Mesenchymal stem cell (in vitro differentiated cells and primary cell): ENCODE measurements around the gene SLC46A1.
A peak's percentile ranks its signal among the peaks of the same experiment; 100 is the strongest.

ENCODE experiments used
- DNase-seq: peaks from one replicate; pipeline ENCODE4 v3.0.0-alpha.2; 2013
- H2AFZ ChIP-seq: one replicate; pipeline ENCODE4 v1.6.1; 2013; ENCODE audit warnings: low read depth, mild to moderate bottlenecking, control low read depth, inconsistent platforms, low read length, moderate library complexity
- H2AK5ac ChIP-seq: 2 replicates; pipeline ENCODE4 v1.6.1; 2013; ENCODE audit warnings: low read length, moderate library complexity, mild to moderate bottlenecking, inconsistent platforms; ENCODE audit not compliant: severe bottlenecking
- H2BK120ac ChIP-seq: one replicate; pipeline ENCODE4 v1.6.1; 2013; ENCODE audit warnings: low read depth, mild to moderate bottlenecking, inconsistent platforms, low read length, moderate library complexity
- H2BK12ac ChIP-seq, 2 experiments: one replicate each; pipeline ENCODE4 v1.6.1; 2013; ENCODE audit warnings: inconsistent platforms in 2 of 2, low read length in 2 of 2, mild to moderate bottlenecking in 2 of 2, moderate library complexity in 2 of 2, control low read depth in 1 of 2
- H2BK15ac ChIP-seq: one replicate; pipeline ENCODE4 v1.6.1; 2013; ENCODE audit warnings: mild to moderate bottlenecking, low read depth, inconsistent platforms; ENCODE audit not compliant: poor library complexity, severe bottlenecking
- H2BK5ac ChIP-seq: 2 replicates; pipeline ENCODE4 v1.6.1; 2013; ENCODE audit warnings: low read depth, mild to moderate bottlenecking, low read length, control low read depth, inconsistent platforms; ENCODE audit not compliant: poor library complexity, severe bottlenecking
- H3K14ac ChIP-seq, 2 experiments: one replicate each; pipeline ENCODE4 v1.6.1; 2013; ENCODE audit warnings: inconsistent platforms in 2 of 2, low read length in 2 of 2, control low read depth in 1 of 2, mild to moderate bottlenecking in 1 of 2, moderate library complexity in 1 of 2
- H3K18ac ChIP-seq, 2 experiments: one replicate each; pipeline ENCODE4 v1.6.1; 2013; ENCODE audit warnings: inconsistent platforms in 2 of 2, low read length in 2 of 2, control low read depth in 1 of 2, low read depth in 1 of 2, mild to moderate bottlenecking in 1 of 2
- H3K23ac ChIP-seq, 2 experiments: one replicate each; pipeline ENCODE4 v1.6.1; 2013; ENCODE audit warnings: inconsistent platforms in 2 of 2, low read length in 2 of 2, mild to moderate bottlenecking in 2 of 2, moderate library complexity in 2 of 2, control low read depth in 1 of 2
- H3K27ac ChIP-seq: 2 replicates; pipeline ENCODE4 v1.5.1; 2013; ENCODE audit warnings: mild to moderate bottlenecking, moderate library complexity, low read length, control low read depth, inconsistent platforms; ENCODE audit not compliant: poor library complexity, severe bottlenecking
- H3K27me3 ChIP-seq, 2 experiments: 2 replicates each; pipeline versions ENCODE4 v1.6.1 to v1.7.0; 2013; ENCODE audit warnings: low read length in 2 of 2, mild to moderate bottlenecking in 2 of 2, moderate library complexity in 2 of 2, control low read depth in 1 of 2, inconsistent platforms in 1 of 2; ENCODE audit not compliant: control insufficient read depth in 1 of 2, insufficient read depth in 1 of 2
- H3K36me3 ChIP-seq, 2 experiments: 2 replicates each; pipeline versions ENCODE4 v1.6.1 to v1.7.0; 2013; ENCODE audit warnings: low read length in 2 of 2, control low read depth in 1 of 2, inconsistent platforms in 1 of 2, low read depth in 1 of 2, mild to moderate bottlenecking in 1 of 2; ENCODE audit not compliant: insufficient read depth in 2 of 2, control insufficient read depth in 1 of 2
- H3K4ac ChIP-seq, 2 experiments: one replicate each; pipeline ENCODE4 v1.6.1; 2013; ENCODE audit warnings: inconsistent platforms in 2 of 2, low read length in 2 of 2, mild to moderate bottlenecking in 2 of 2, moderate library complexity in 2 of 2, control low read depth in 1 of 2, low read depth in 1 of 2
- H3K4me1 ChIP-seq: 2 replicates; pipeline ENCODE4 v1.6.1; 2013; ENCODE audit warnings: low read depth, low read length, control low read depth; ENCODE audit not compliant: control insufficient read depth, insufficient read depth
- H3K4me2 ChIP-seq: 2 replicates; pipeline ENCODE4 v1.6.1; 2013; ENCODE audit warnings: low read length, mild to moderate bottlenecking, inconsistent platforms; ENCODE audit not compliant: poor library complexity, severe bottlenecking
- H3K4me3 ChIP-seq, 2 experiments: 2 replicates each; pipeline versions ENCODE4 v1.5.1 to v1.7.0; 2013; ENCODE audit warnings: low read length in 2 of 2, mild to moderate bottlenecking in 2 of 2, control low read depth in 1 of 2, low read depth in 1 of 2; ENCODE audit not compliant: insufficient read depth in 1 of 2
- H3K79me1 ChIP-seq: replicated peaks from 2 replicates; pipeline ENCODE4 v1.6.1; 2013; ENCODE audit warnings: mild to moderate bottlenecking, control low read depth, low read length, inconsistent platforms; ENCODE audit not compliant: poor library complexity, severe bottlenecking
- H3K9ac ChIP-seq: 2 replicates; pipeline ENCODE4 v1.7.0; 2013; ENCODE audit warnings: mild to moderate bottlenecking, low read length, moderate library complexity
- H3K9me3 ChIP-seq: 2 replicates; pipeline ENCODE4 v1.7.0; 2013; ENCODE audit warnings: mild to moderate bottlenecking, low read length; ENCODE audit not compliant: control insufficient read depth
- H4K8ac ChIP-seq: one replicate; pipeline ENCODE4 v1.6.1; 2013; ENCODE audit warnings: inconsistent platforms, mild to moderate bottlenecking, low read length, moderate library complexity
- H4K91ac ChIP-seq: one replicate; pipeline ENCODE4 v1.6.1; 2013; ENCODE audit warnings: mild to moderate bottlenecking, low read length, inconsistent platforms
- WGBS: methylation state at CpG from one replicate; pipeline ENCODE4 v1.1.7; 2013; ENCODE audit warnings: mixed read lengths; 5-methylcytosine and 5-hydroxymethylcytosine counted together

The SLC46A1 gene

GRCh38 chr17:28371245-28372202, 34.5 kb downstream of the SLC46A1 start, which contains the start of gene SARM1:
Gene SARM1 (plus strand): TSS chr17:28371694. CDS start chr17:28372033, 339 bp downstream.
- no peak within 1 kb of the TSS for H2BK120ac ChIP-seq
- under 1% methylated on average over 64 of the region's 80 CpGs for WGBS
- H3K79me1 ChIP-seq, result no peaks in the 10 kb centered on the region
- peaks cover 21% of the 10 kb centered on the region for H3K4me1 ChIP-seq
- no peak within 1 kb of the TSS for H2AK5ac ChIP-seq
- peak within 1 kb of the TSS; percentile 78 for H3K9ac ChIP-seq
- H3K27ac ChIP-seq, result peak within 1 kb of the TSS; percentile 15
- H2BK12ac ChIP-seq, result peak within 1 kb of the TSS in 1 of 2 experiments; percentile 55
- H3K36me3 ChIP-seq, result peaks cover 0 to 12% of the 10 kb centered on the region in 2 experiments
- peak within 1 kb of the TSS in 1 of 2 experiments; percentile 76 for H3K14ac ChIP-seq
- H3K18ac ChIP-seq, result peak within 1 kb of the TSS; percentile 63 to 80
- peak within 1 kb of the TSS; percentile 84 for H4K8ac ChIP-seq
- no peaks in the 10 kb centered on the region for H3K9me3 ChIP-seq
- H2BK5ac ChIP-seq, result no peak within 1 kb of the TSS
- H2BK15ac ChIP-seq, result no peak within 1 kb of the TSS
- H3K27me3 ChIP-seq, result peaks cover 0 to 11% of the 10 kb centered on the region in 2 experiments
- peak within 1 kb of the TSS; percentile 54 to 81 for H3K4me3 ChIP-seq
- H2AFZ ChIP-seq, result peak within 1 kb of the TSS; percentile 1
- peak within 1 kb of the TSS in 1 of 2 experiments; percentile 47 for H3K4ac ChIP-seq
- DNase-seq, result peak; percentile 86
- H4K91ac ChIP-seq, result peak within 1 kb of the TSS; percentile 54
- peak within 1 kb of the TSS; percentile 87 for H3K4me2 ChIP-seq
- peak within 1 kb of the TSS in 1 of 2 experiments; percentile 78 for H3K23ac ChIP-seq

GRCh38 chr17:28370744-28371103, 35.3 kb downstream of the SLC46A1 start:
- Histone ChIP-seq H3K18ac (no peak overlapping the region), H3K27me3 (peaks cover 0 to 11% of the 10 kb centered on the region in 2 experiments), H3K4me3 (peak overlapping the region in 1 of 2 experiments; percentile 81), H2BK5ac (no peak overlapping the region), H2BK15ac (no peak overlapping the region), H2AK5ac (no peak overlapping the region), H3K23ac (no peak overlapping the region), H3K9me3 (no peaks in the 10 kb centered on the region), H3K27ac (peak overlapping the region; percentile 15), H2BK120ac (no peak overlapping the region), H4K8ac (no peak overlapping the region), H3K9ac (peak overlapping the region; percentile 33), H2BK12ac (no peak overlapping the region), H4K91ac (no peak overlapping the region), H3K14ac (no peak overlapping the region), H3K4me1 (peaks cover 21% of the 10 kb centered on the region), H3K4me2 (no peak overlapping the region), H3K79me1 (no peaks in the 10 kb centered on the region), H3K4ac (no peak overlapping the region), H3K36me3 (peaks cover 0 to 12% of the 10 kb centered on the region in 2 experiments), H2AFZ (no peak overlapping the region)
- 95% methylated on average over 1 of the region's 1 CpG for WGBS
- no peak for DNase-seq

- Histone ChIP-seq H2BK15ac (no peak within 1 kb of the TSS), H2BK12ac (no peak within 1 kb of the TSS), H3K9me3 (no peaks in the 10 kb centered on the region), H4K91ac (no peak within 1 kb of the TSS), H4K8ac (no peak within 1 kb of the TSS), H3K23ac (no peak within 1 kb of the TSS), H3K4me2 (peak within 1 kb of the TSS; percentile 87), H3K4me1 (peaks cover 21% of the 10 kb centered on the region), H2BK5ac (no peak within 1 kb of the TSS), H3K27ac (peak within 1 kb of the TSS; percentile 15), H3K14ac (no peak within 1 kb of the TSS), H2BK120ac (no peak within 1 kb of the TSS), H3K4me3 (peak within 1 kb of the TSS in 1 of 2 experiments; percentile 81), H3K36me3 (peaks cover 0 to 16% of the 10 kb centered on the region in 2 experiments), H3K18ac (peak within 1 kb of the TSS in 1 of 2 experiments; percentile 21), H3K9ac (peak within 1 kb of the TSS; percentile 33), H3K27me3 (peaks cover 0 to 11% of the 10 kb centered on the region in 2 experiments), H3K4ac (no peak within 1 kb of the TSS), H2AFZ (no peak within 1 kb of the TSS), H3K79me1 (no peaks in the 10 kb centered on the region), H2AK5ac (no peak within 1 kb of the TSS)
- peak; percentile 50 for DNase-seq
- WGBS, result 34% methylated on average over 6 of the region's 8 CpGs
Observed at GRCh38 chr17:28370035-28370743, 35.8 kb downstream of the SLC46A1 start, which contains the start of gene VTN. Gene VTN (minus strand): TSS chr17:28370307. CDS start chr17:28370203, 104 bp downstream.
